H1 (cell line): ENCODE results near the gene KLK10. TPM values are rescaled to one million over a fixed set of nuclear protein-coding genes. Genes with fewer than 3 reads are reported as not detected.

Experiments
- CTCF ChIA-PET: fragments of 300-600 bp; sonication (Branson Sonifier 250); formaldehyde crosslinking; loops from one replicate; lab custom pipeline; 2021; ENCODE audit not compliant: partially characterized antibody; lab: Charles Lee
- POLR2A ChIA-PET: fragments of 300-600 bp; sonication (Branson Sonifier 250); formaldehyde crosslinking; loops from one replicate; lab custom pipeline; 2021; ENCODE audit warnings: inconsistent platforms; ENCODE audit not compliant: partially characterized antibody; lab: Charles Lee
- DNase-seq, 2 experiments: peaks; one replicate each; pipeline versions ENCODE4 v3.0.0 to v3.0.0-alpha.2; 2010 to 2022; ENCODE audit warnings: low spot score in 2 of 2, low read depth in 1 of 2, mixed read lengths in 1 of 2
- FAIRE-seq: peaks from 2 replicates; lab custom pipeline; 2011; peaks lifted over from hg19 to GRCh38; lab: Jason Lieb, UNC
- H2AFZ ChIP-seq: 2 replicates; pipeline ENCODE4 v1.8.1; 2012; ENCODE audit warnings: low read length, inconsistent platforms
- H2AK5ac ChIP-seq: 2 replicates; pipeline ENCODE4 v1.6.1; 2013; ENCODE audit warnings: low read depth, low read length
- H2BK120ac ChIP-seq: replicated peaks from 2 replicates; pipeline ENCODE3; 2013; ENCODE audit warnings: low read depth, low read length, inconsistent platforms
- H2BK12ac ChIP-seq: 2 replicates; pipeline ENCODE4 v1.6.1; 2013; ENCODE audit warnings: low read depth, low read length
- H2BK15ac ChIP-seq: 2 replicates; pipeline ENCODE4 v1.6.1; 2013; ENCODE audit warnings: low read length
- H2BK20ac ChIP-seq: 2 replicates; pipeline ENCODE4 v1.6.1; 2013; ENCODE audit warnings: low read length
- H2BK5ac ChIP-seq: 2 replicates; pipeline ENCODE4 v1.6.1; 2013; ENCODE audit warnings: low read depth, low read length
- H3K14ac ChIP-seq: 2 replicates; pipeline ENCODE4 v1.6.1; 2013; ENCODE audit warnings: inconsistent platforms; ENCODE audit not compliant: insufficient read length
- H3K18ac ChIP-seq: 2 replicates; pipeline ENCODE4 v1.6.1; 2013; ENCODE audit warnings: low read length; ENCODE audit errors: extremely low read depth
- H3K23ac ChIP-seq: 2 replicates; pipeline ENCODE4 v1.6.1; 2013; ENCODE audit warnings: inconsistent platforms; ENCODE audit not compliant: insufficient read length
- H3K23me2 ChIP-seq: 2 replicates; pipeline ENCODE4 v1.6.1; 2013; ENCODE audit warnings: low read depth, low read length
- H3K27ac ChIP-seq: 2 replicates; pipeline ENCODE4 v1.6.1; 2011; ENCODE audit warnings: low read depth, low read length, inconsistent platforms
- H3K27me3 ChIP-seq, 4 experiments: replicated peaks in 1 of 4; 1 replicate in 1 of 4; 2 replicates in 3 of 4; pipeline versions ENCODE4 v1.6.1 to v1.8.1; 2011 to 2013; ENCODE audit warnings: low read length in 3 of 4, mild to moderate bottlenecking in 3 of 4, inconsistent platforms in 2 of 4, mixed read lengths in 2 of 4, moderate library complexity in 1 of 4; ENCODE audit not compliant: control insufficient read depth in 3 of 4, insufficient read depth in 3 of 4; ENCODE audit errors: extremely low read depth in 1 of 4
- H3K36me3 ChIP-seq, 4 experiments: 2 replicates each; pipeline versions ENCODE4 v1.6.1 to v1.8.1; 2011 to 2013; ENCODE audit warnings: mild to moderate bottlenecking in 4 of 4, low read length in 3 of 4, moderate library complexity in 2 of 4, control low read depth in 1 of 4, inconsistent platforms in 1 of 4; ENCODE audit not compliant: insufficient read depth in 4 of 4, control insufficient read depth in 2 of 4
- H3K4ac ChIP-seq: replicated peaks from 2 replicates; pipeline ENCODE3; 2013; ENCODE audit warnings: low read length, low read depth, mixed read lengths, inconsistent platforms; ENCODE audit not compliant: insufficient read length
- H3K4me1 ChIP-seq, 4 experiments: replicated peaks in 1 of 4; 1 replicate in 1 of 4; 2 replicates in 3 of 4; pipeline versions ENCODE4 v1.6.1 to v1.8.1; 2011 to 2013; ENCODE audit warnings: low read length in 3 of 4, inconsistent platforms in 2 of 4, mixed read lengths in 1 of 4; ENCODE audit not compliant: insufficient read depth in 4 of 4, control insufficient read depth in 3 of 4
- H3K4me2 ChIP-seq, 2 experiments: 2 replicates each; pipeline versions ENCODE4 v1.6.1 to v1.8.1; 2011 to 2013; ENCODE audit warnings: low read depth in 2 of 2, low read length in 2 of 2, control low read depth in 1 of 2, inconsistent platforms in 1 of 2, mild to moderate bottlenecking in 1 of 2; ENCODE audit not compliant: insufficient read depth in 1 of 2
- H3K4me3 ChIP-seq, 4 experiments: fragments of 200-600, 300-600 bp in 1 of 4; sonication (generic), shearing (Covaris generic), sonication (Bioruptor Twin) in 1 of 4; 2 replicates each; pipeline versions ENCODE4 v1.5.1 to v1.8.1; 2011 to 2016; ENCODE audit warnings: low read length in 4 of 4, low read depth in 3 of 4, control low read depth in 2 of 4, inconsistent platforms in 2 of 4, mild to moderate bottlenecking in 2 of 4, mixed read lengths in 1 of 4, moderate library complexity in 1 of 4; ENCODE audit not compliant: insufficient read depth in 2 of 4; ENCODE audit errors: extremely low read depth in 1 of 4
- H3K56ac ChIP-seq: replicated peaks from 2 replicates; pipeline ENCODE3; 2013; ENCODE audit warnings: low read depth, mild to moderate bottlenecking, mixed read lengths, low read length, inconsistent platforms; ENCODE audit not compliant: insufficient read length
- H3K79me1 ChIP-seq: 2 replicates; pipeline ENCODE4 v1.6.1; 2013; ENCODE audit warnings: low read depth, low read length, control low read depth
- H3K79me2 ChIP-seq, 2 experiments: 2 replicates each; pipeline versions ENCODE4 v1.6.1 to v1.8.1; 2012 to 2013; ENCODE audit warnings: low read length in 2 of 2, mild to moderate bottlenecking in 2 of 2, inconsistent platforms in 1 of 2; ENCODE audit not compliant: insufficient read depth in 2 of 2, control insufficient read depth in 1 of 2
- H3K9ac ChIP-seq, 4 experiments: replicated peaks in 1 of 4; 1 replicate in 1 of 4; 2 replicates in 3 of 4; pipeline versions ENCODE4 v1.6.1 to v1.8.1; 2011 to 2013; ENCODE audit warnings: low read depth in 3 of 4, low read length in 3 of 4, control low read depth in 2 of 4, mild to moderate bottlenecking in 2 of 4, moderate library complexity in 2 of 4, inconsistent platforms in 1 of 4; ENCODE audit errors: extremely low read depth in 1 of 4
- H3K9me3 ChIP-seq, 2 experiments: 2 replicates each; pipeline versions ENCODE4 v1.6.1 to v1.8.1; 2012 to 2013; ENCODE audit warnings: mild to moderate bottlenecking in 2 of 2, moderate library complexity in 2 of 2, control low read depth in 1 of 2, inconsistent platforms in 1 of 2, low read depth in 1 of 2, low read length in 1 of 2, mixed read lengths in 1 of 2; ENCODE audit not compliant: insufficient read depth in 2 of 2
- H4K20me1 ChIP-seq, 2 experiments: replicated peaks in 1 of 2; 2 replicates each; pipeline versions ENCODE3 to v1.8.1; 2011 to 2013; ENCODE audit warnings: inconsistent platforms in 2 of 2, low read length in 2 of 2, mild to moderate bottlenecking in 1 of 2; ENCODE audit not compliant: insufficient read depth in 2 of 2, control insufficient read depth in 1 of 2
- H4K5ac ChIP-seq: 2 replicates; pipeline ENCODE4 v1.6.1; 2013; ENCODE audit warnings: low read length, low read depth, mixed read lengths, inconsistent platforms; ENCODE audit not compliant: insufficient read length
- H4K8ac ChIP-seq: 2 replicates; pipeline ENCODE4 v1.8.0; 2013; ENCODE audit warnings: mild to moderate bottlenecking, moderate library complexity, low read length, inconsistent platforms; ENCODE audit not compliant: insufficient read depth; ENCODE audit errors: extremely low read depth
- H4K91ac ChIP-seq: replicated peaks from 2 replicates; pipeline ENCODE3; 2013; ENCODE audit warnings: low read length, mixed read lengths, inconsistent platforms; ENCODE audit not compliant: insufficient read length
- CBX8 ChIP-seq: fragments of 300-800, 300-1000 bp; sonication (generic); IDR thresholded peaks from 2 replicates; pipeline ENCODE4 v1.7.1; 2016; ENCODE audit warnings: low read depth, low read length, borderline replicate concordance
- CEBPB ChIP-seq: IDR thresholded peaks from 2 replicates; pipeline ENCODE4 v1.6.1; 2012; ENCODE audit warnings: low read depth, low read length
- E2F6 ChIP-seq: IDR thresholded peaks from 2 replicates; pipeline ENCODE4 v1.6.1; 2012; ENCODE audit warnings: inconsistent platforms
- KDM4A ChIP-seq: IDR thresholded peaks from one replicate; pipeline ENCODE4 v1.7.1; 2012; ENCODE audit warnings: low read depth, mild to moderate bottlenecking, moderate library complexity, low read length, inconsistent platforms; ENCODE audit not compliant: severe bottlenecking
- KDM5A ChIP-seq: fragments of 200-600 bp; IDR thresholded peaks from 2 replicates; pipeline ENCODE4 v1.7.1; 2012; ENCODE audit warnings: mild to moderate bottlenecking, low read length, inconsistent platforms, mixed read lengths
- PHF8 ChIP-seq: fragments of 200-600 bp; sonication (generic); conservative IDR thresholded peaks from 2 replicates; pipeline ENCODE4 v1.7.1; 2012; ENCODE audit warnings: low read depth, mild to moderate bottlenecking, inconsistent platforms, low read length, moderate library complexity
- POU5F1 ChIP-seq: IDR thresholded peaks from 2 replicates; pipeline ENCODE4 v1.6.1; 2011; ENCODE audit warnings: low read depth, mild to moderate bottlenecking, low read length, moderate library complexity
- RAD21 ChIP-seq, 2 experiments: IDR thresholded peaks in 1 of 2; conservative IDR thresholded peaks in 1 of 2; 2 replicates each; pipeline ENCODE4 v1.6.1; 2011; ENCODE audit warnings: low read depth in 2 of 2, low read length in 2 of 2, improper control_type of control experiment in 1 of 2, inconsistent platforms in 1 of 2, mild to moderate bottlenecking in 1 of 2, moderate library complexity in 1 of 2
- SP1 ChIP-seq: IDR thresholded peaks from 2 replicates; pipeline ENCODE4 v1.6.1; 2011; ENCODE audit warnings: low read depth, low read length
- SRF ChIP-seq: IDR thresholded peaks from 2 replicates; pipeline ENCODE4 v1.6.1; 2011; ENCODE audit warnings: mild to moderate bottlenecking, low read depth, low read length, moderate library complexity
- WGBS, 2 experiments: shearing (Covaris generic) in 1 of 2; methylation state at CpG; one replicate each; pipeline versions ENCODE4 v1.1.6 to v1.1.7; 2013 to 2015; ENCODE audit warnings: low lambda C conversion rate in 2 of 2, mixed read lengths in 2 of 2, inconsistent platforms in 1 of 2, low coverage in 1 of 2, missing lambda C conversion rate in 1 of 2; ENCODE audit not compliant: insufficient replicate concordance in 2 of 2, insufficient coverage in 1 of 2, insufficient read length in 1 of 2; ENCODE audit errors: extremely low coverage in 1 of 2, missing lambda C conversion rate in 1 of 2; 5-methylcytosine and 5-hydroxymethylcytosine counted together
- polyA plus RNA-seq, 7 experiments: library from polyadenylated mRNA; depleted of rRNA in 3 of 7; stranded (reverse) in 5 of 7; unstranded in 2 of 7; fragments of >200 nt in 5 of 7; fragments of 200-250 nt in 2 of 7; gene quantifications; 1 replicate in 5 of 7; 2 replicates in 1 of 7; 4 replicates in 1 of 7; pipeline versions ENCODE4 v1.2.1 to v1.2.3, GENCODE V29; 2011 to 2013; ENCODE audit warnings: missing spikeins in 2 of 7, mixed read lengths in 2 of 7
- total RNA-seq: library from RNA; stranded (reverse); fragmentation: NEBNext Ultra II Directional; extraction: Animal tissue kit (Norgen Biotek cat#: 25700); gene quantifications from 2 replicates; pipeline ENCODE4 v1.2.1, GENCODE V29; 2021

Gene KLK10
- total and polyA plus RNA-seq, 2 of the 8 experiments (the other 6 are each of a cell fraction or from before 2014, with no cell fraction given), result 4.8 to 9.7 TPM

- Histone ChIP-seq H3K18ac (peak overlapping the region; percentile 38), H4K5ac (no peak overlapping the region), H3K27me3 (peaks cover 0 to 30% (median 19%) of the 10 kb centered on the region in 4 experiments; a peak in 5 of 7 replicates), H4K20me1 (no peaks in the 10 kb centered on the region), H3K9me3 (no peaks in the 10 kb centered on the region), H3K9ac (no peak overlapping the region; a peak in 1 of 7 replicates), H2AK5ac (no peak overlapping the region), H3K4me3 (peak overlapping the region; percentile 51 to 73 (median 52)), H3K23me2 (peaks cover 14% of the 10 kb centered on the region; the same call in 1 of the 2 replicates), H3K79me1 (no peaks in the 10 kb centered on the region), H2BK20ac (no peak overlapping the region), H2BK15ac (no peak overlapping the region), H3K79me2 (no peaks in the 10 kb centered on the region), H3K4me1 (peaks cover 0 to 7% (median 3%) of the 10 kb centered on the region in 4 experiments; a peak in 5 of 7 replicates), H2BK120ac (no peak overlapping the region), H2BK12ac (peak overlapping the region; percentile 50; the same call in 1 of the 2 replicates), H3K27ac (no peak overlapping the region), H3K4ac (no peak overlapping the region), H3K4me2 (peak overlapping the region; percentile 81 to 93), H2AFZ (peak overlapping the region; percentile 41; the same call in 1 of the 2 replicates), H2BK5ac (no peak overlapping the region; the same call in 1 of the 2 replicates), H4K8ac (peak overlapping the region; percentile 71), H4K91ac (peak overlapping the region; percentile 36), H3K56ac (no peak overlapping the region), H3K36me3 (no peaks in the 10 kb centered on the region), H3K23ac (no peak overlapping the region), H3K14ac (no peak overlapping the region)
- DNase-seq, result peak in 1 of 2 experiments; percentile 73
- no peak for FAIRE-seq
- CTCF ChIA-PET, result interaction anchor here (0.7 to 15.0 kb wide), 10 partner anchors 9 to 101 kb away, joined by 3 to 269 read pairs (median 4); no protein-coding TSS in a partner anchor
- WGBS, 2 experiments, result 3% methylated on average over 29 of the region's 68 CpGs; no CpG with 5 or more reads in 1 of the 2 experiments
- POLR2A ChIA-PET, result interaction anchor here (0.6 to 2.8 kb wide), 8 partner anchors 11 to 1981 kb away, joined by 3 to 12 read pairs (median 4); no protein-coding TSS in a partner anchor
- TF ChIP-seq E2F6 (0 out of 2 replicates have a peak, but pooled peaks have one; percentile 25), CBX8 (no peak), POU5F1 (no peak), KDM4A (peak; percentile 78), SRF (no peak), RAD21 (IDR thresholded peaks at IDR 0.05 in 1 of 2, conservative IDR thresholded peaks at IDR 0.05 in 1 of 2; ENCODE audit: low read depth in 2 of 2, low read length in 2 of 2) (no peak), KDM5A (no peak), CEBPB (peak; percentile 91), PHF8 (no peak; the same call in 1 of the 2 replicates), SP1 (no peak)
Measured at GRCh38 chr19:51018745-51019543, 565 bp downstream of the KLK10 start.
